B cell (primary cell): ENCODE results near the gene CUL5.

ENCODE experiments used
- EZH2 ChIP-seq: IDR thresholded peaks from 2 replicates; pipeline ENCODE4 v1.6.1; 2012; ENCODE audit warnings: borderline replicate concordance, low read depth, mild to moderate bottlenecking, moderate library complexity, low read length; ENCODE audit not compliant: insufficient read depth, poor library complexity, severe bottlenecking
- TF ChIP-seq, protein P1 (sequence below): fragments of 200-600 bp; IDR thresholded peaks from one replicate; pipeline ENCODE4 v1.8.0; 2022; ENCODE audit warnings: antibody characterized with exemption, mild to moderate bottlenecking

DNA sequence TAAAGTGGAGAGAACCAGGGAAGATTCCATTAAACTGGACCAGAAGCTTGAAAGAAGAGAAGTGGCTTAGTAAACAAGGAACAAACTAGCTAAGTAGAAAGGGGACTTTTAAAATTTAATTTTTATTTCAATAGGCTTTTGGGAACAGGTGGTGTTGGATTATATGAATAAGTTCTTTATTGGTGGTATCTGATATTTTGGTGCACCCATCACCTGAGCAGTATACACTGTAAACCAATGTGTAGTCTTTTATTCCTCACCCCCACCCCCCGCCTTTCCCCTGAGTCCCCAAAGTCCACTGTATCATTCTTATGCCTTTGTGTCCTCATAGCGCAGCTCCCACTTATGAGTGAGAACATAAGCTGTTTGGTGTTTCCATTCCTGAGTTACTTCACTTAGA is 120.1 kb downstream of the CUL5 start:
- no peak for TF ChIP-seq EZH2
- TF ChIP-seq, protein P1, sequence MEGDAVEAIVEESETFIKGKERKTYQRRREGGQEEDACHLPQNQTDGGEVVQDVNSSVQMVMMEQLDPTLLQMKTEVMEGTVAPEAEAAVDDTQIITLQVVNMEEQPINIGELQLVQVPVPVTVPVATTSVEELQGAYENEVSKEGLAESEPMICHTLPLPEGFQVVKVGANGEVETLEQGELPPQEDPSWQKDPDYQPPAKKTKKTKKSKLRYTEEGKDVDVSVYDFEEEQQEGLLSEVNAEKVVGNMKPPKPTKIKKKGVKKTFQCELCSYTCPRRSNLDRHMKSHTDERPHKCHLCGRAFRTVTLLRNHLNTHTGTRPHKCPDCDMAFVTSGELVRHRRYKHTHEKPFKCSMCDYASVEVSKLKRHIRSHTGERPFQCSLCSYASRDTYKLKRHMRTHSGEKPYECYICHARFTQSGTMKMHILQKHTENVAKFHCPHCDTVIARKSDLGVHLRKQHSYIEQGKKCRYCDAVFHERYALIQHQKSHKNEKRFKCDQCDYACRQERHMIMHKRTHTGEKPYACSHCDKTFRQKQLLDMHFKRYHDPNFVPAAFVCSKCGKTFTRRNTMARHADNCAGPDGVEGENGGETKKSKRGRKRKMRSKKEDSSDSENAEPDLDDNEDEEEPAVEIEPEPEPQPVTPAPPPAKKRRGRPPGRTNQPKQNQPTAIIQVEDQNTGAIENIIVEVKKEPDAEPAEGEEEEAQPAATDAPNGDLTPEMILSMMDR: no peak
